Mesodermal cell (in vitro differentiated cells): ENCODE data around the gene DPM3.
A peak's percentile ranks its signal among the peaks of the same experiment; 100 is the strongest.

Source experiments
- H3K27ac ChIP-seq: 2 replicates; pipeline ENCODE4 v1.7.0; 2013; ENCODE audit warnings: mild to moderate bottlenecking, low read depth, low read length, moderate library complexity; ENCODE audit not compliant: severe bottlenecking
- H3K36me3 ChIP-seq: 2 replicates; pipeline ENCODE4 v1.7.1; 2013; ENCODE audit warnings: mild to moderate bottlenecking, low read length, moderate library complexity; ENCODE audit not compliant: control insufficient read depth, insufficient read depth
- H3K4me1 ChIP-seq: one replicate; pipeline ENCODE4 v1.7.1; 2013; ENCODE audit warnings: mild to moderate bottlenecking, low read length; ENCODE audit not compliant: insufficient read depth, control insufficient read depth, poor library complexity, severe bottlenecking
- H3K4me3 ChIP-seq: 2 replicates; pipeline ENCODE4 v1.7.0; 2013; ENCODE audit warnings: low read length, control low read depth, mild to moderate bottlenecking; ENCODE audit not compliant: insufficient read depth, poor library complexity, severe bottlenecking; ENCODE audit errors: extremely low read depth
- H3K9me3 ChIP-seq: 2 replicates; pipeline ENCODE4 v1.7.1; 2013; ENCODE audit warnings: mild to moderate bottlenecking, low read length, moderate library complexity; ENCODE audit not compliant: control insufficient read depth
- WGBS, 2 experiments: methylation state at CpG; one replicate each; pipeline ENCODE4 v1.1.5; 2013; ENCODE audit warnings: missing lambda C conversion rate in 2 of 2; ENCODE audit not compliant: insufficient coverage in 2 of 2; 5-methylcytosine and 5-hydroxymethylcytosine counted together

The DPM3 gene

DNA sequence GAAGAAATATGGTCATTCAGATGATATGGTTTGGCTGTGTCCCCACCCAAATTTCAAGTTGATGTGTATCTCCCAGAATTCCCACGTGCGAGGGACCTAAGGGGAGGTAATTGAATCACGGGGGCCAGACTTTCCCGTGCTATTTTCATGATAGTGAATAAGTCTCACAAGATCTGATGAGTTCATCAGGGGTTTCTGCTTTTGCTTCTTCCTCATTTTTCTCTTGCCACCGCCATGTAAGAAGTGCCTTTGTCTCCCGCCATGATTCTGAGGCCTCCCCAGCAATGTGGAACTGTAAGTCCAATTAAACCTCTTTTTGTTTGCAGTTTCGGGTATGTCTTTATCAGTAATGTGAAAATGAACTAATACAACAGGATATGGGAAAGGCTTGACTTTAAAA is 1.4 kb upstream of the DPM3 start:
- 92 to 96% methylated on average over 4 to 6 of the region's 7 CpGs for WGBS, 2 experiments
- Histone ChIP-seq H3K4me1 (peaks cover 5% of the 10 kb centered on the region), H3K9me3 (no peaks in the 10 kb centered on the region), H3K27ac (no peak overlapping the region), H3K36me3 (peaks cover 13% of the 10 kb centered on the region), H3K4me3 (no peak overlapping the region)

DNA sequence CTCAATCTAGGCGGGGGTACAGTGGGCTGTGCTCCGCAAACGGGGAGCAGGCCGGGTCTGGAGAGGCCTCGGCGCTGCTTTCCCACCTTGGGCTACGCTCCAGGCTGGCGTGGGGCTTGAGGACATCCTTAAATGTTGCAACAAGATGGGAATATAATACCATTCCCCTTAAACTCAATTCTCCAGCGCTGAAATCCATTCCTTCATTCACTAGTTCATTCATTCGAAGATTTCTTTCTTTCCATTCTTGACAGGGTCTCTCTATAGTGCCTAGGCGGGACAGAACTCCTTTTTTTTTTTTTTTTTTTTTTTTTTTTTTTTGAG is 261 bp upstream of the DPM3 start:
- Histone ChIP-seq H3K4me3 (peak overlapping the region; percentile 96), H3K27ac (no peak overlapping the region), H3K4me1 (peaks cover 6% of the 10 kb centered on the region), H3K36me3 (peaks cover 13% of the 10 kb centered on the region), H3K9me3 (no peaks in the 10 kb centered on the region)
- 0 to 4% methylated on average over 9 of the region's 11 CpGs for WGBS, 2 experiments

DNA sequence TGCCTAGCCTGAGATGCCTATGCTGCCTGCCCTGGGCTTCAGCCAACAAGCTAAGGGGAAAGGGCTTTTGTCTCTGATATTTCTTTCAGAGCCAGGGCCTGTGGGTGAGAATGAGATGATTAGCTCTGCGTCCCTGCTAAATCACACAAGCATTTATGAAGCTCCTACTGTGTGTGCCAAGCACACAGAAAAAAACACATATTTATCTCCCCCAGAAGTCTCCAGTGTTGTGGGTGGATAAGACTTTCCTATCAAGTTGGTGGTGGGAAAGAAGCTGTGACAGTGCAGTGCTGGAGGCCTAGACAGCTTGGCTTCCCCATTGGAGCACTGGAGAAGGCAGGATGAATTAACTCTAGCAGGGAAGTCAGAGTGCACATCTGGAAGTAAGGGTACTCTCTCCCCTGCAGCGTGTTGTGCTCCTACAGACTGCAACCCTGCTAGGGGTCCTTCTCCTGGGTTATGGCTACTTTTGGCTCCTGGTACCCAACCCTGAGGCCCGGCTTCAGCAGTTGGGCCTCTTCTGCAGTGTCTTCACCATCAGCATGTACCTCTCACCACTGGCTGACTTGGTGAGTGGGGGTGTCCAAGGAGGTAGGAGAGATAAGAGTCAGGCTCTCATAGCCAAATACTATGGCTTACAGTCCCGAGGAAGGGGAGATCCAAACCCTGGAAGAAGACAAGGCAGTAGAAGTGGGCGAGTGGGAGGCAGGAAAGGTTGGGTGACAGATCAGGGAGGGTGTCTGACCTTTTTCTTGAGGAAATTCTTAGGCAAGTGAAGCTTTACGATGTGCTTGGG is 3.0 kb downstream of the DPM3 start:
- H3K9me3 ChIP-seq, result no peaks in the 10 kb centered on the region
- WGBS, 2 experiments, result 89 to 97% methylated on average over 4 to 5 of the region's 6 CpGs
- H3K36me3 ChIP-seq, result peaks cover 34% of the 10 kb centered on the region
- H3K4me1 ChIP-seq, result peaks cover 12% of the 10 kb centered on the region
- H3K27ac ChIP-seq, result no peak overlapping the region
- peak overlapping the region; percentile 76 for H3K4me3 ChIP-seq

DNA sequence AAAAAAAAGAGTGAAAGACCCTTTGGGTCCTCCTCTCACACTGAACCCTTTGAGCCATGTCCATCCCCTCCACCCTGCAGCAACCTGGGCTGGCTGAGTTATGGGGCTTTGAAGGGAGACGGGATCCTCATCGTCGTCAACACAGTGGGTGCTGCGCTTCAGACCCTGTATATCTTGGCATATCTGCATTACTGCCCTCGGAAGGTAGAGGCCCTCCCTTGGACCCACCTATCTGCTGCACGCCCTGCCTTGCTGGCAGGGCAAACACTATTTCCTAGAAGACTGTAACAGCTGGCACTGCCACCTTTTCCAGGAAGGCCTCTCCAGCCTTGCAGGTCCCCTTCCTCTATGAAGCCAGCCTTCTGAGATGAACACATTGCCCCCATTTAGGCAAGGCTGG is 3.6 kb downstream of the DPM3 start:
- 67 to 68% methylated on average over 6 of the region's 6 CpGs for WGBS, 2 experiments
- no peak overlapping the region for H3K27ac ChIP-seq
- no peaks in the 10 kb centered on the region for H3K9me3 ChIP-seq
- H3K4me1 ChIP-seq, result peaks cover 12% of the 10 kb centered on the region
- H3K36me3 ChIP-seq, result peaks cover 38% of the 10 kb centered on the region
- peak overlapping the region; percentile 76 for H3K4me3 ChIP-seq

DNA sequence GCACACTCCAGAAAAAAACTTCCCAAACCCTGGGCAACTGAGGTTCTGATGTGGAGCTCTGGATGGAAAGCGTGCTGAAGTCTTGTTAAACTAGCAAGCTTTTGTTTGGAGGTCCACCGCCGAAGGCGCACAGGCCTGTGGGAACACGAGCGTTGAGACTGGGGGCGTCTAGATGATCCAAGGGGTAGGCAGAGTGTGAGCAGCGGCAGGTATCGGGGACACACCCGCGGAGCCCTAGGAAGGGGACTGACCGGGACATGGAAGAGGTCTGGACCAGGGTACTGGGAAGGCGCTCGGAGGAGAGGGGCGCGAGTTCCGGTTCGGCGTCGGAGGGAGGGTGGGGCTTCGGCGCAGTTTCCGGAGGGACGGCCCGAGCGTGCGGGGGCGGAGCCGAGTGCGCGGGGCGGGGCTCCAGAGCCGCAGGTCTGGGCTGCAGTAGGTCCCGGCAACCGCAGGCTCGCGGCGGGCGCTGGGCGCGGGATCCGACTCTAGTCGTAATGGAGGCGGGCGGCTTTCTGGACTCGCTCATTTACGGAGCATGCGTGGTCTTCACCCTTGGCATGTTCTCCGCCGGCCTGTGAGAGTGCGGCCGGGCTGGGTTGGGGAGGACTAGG is 4.8 kb downstream of the DPM3 start, which contains the start of gene SLC50A1:
Gene SLC50A1, plus strand, starts transcription at position 438 of the 614 bp plus-strand sequence. Its CDS starts 60 bp downstream, at position 498.
- H3K9me3 ChIP-seq, result no peaks in the 10 kb centered on the region
- WGBS, 2 experiments, result 0% methylated on average over 50 to 52 of the region's 52 CpGs
- H3K4me3 ChIP-seq, result peak within 1 kb of the TSS; percentile 76
- peaks cover 14% of the 10 kb centered on the region for H3K4me1 ChIP-seq
- peaks cover 49% of the 10 kb centered on the region for H3K36me3 ChIP-seq
- H3K27ac ChIP-seq, result peak within 1 kb of the TSS; percentile 97

DNA sequence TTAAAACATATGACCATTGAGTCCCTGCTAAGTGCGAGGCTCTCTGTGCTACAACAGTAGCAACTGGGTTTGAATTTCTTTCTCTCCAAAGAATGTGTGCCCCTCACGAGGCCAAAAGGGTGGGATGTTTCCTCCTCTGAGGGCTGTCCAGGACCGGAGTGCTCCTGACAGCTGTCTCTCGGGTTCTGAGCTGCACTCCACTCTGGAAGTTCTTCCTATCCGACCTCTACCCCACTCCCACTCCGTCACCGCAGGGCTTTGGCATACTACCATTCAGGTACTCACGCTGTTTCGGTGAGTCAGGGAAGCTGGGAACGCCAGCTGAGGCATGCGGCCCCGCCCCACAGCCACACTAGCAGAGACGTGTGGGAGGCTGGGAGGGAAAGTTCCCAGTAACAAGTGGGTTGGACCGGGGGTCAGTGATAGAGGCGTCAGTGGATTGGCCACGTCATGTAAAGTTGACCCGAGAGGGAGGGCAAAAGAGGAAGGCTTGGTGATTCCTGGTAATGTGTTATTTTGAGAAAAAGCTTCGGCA is 5.4 kb downstream of the DPM3 start:
- Histone ChIP-seq H3K9me3 (no peaks in the 10 kb centered on the region), H3K36me3 (peaks cover 49% of the 10 kb centered on the region), H3K4me3 (peak overlapping the region; percentile 76), H3K27ac (peak overlapping the region; percentile 97), H3K4me1 (peaks cover 20% of the 10 kb centered on the region)
- 9 to 12% methylated on average over 13 to 16 of the region's 18 CpGs for WGBS, 2 experiments

DNA sequence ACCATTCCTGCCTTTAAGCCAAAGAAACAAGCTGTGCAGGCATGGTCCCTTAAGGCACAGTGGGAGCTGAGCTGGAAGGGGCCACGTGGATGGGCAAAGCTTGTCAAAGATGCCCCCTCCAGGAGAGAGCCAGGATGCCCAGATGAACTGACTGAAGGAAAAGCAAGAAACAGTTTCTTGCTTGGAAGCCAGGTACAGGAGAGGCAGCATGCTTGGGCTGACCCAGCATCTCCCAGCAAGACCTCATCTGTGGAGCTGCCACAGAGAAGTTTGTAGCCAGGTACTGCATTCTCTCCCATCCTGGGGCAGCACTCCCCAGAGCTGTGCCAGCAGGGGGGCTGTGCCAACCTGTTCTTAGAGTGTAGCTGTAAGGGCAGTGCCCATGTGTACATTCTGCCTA is 6.0 kb downstream of the DPM3 start:
- Histone ChIP-seq H3K9me3 (no peaks in the 10 kb centered on the region), H3K4me3 (no peak overlapping the region), H3K27ac (no peak overlapping the region), H3K4me1 (peaks cover 26% of the 10 kb centered on the region), H3K36me3 (peaks cover 52% of the 10 kb centered on the region)
- 64 to 67% methylated on average over 1 of the region's 1 CpG for WGBS, 2 experiments

DNA sequence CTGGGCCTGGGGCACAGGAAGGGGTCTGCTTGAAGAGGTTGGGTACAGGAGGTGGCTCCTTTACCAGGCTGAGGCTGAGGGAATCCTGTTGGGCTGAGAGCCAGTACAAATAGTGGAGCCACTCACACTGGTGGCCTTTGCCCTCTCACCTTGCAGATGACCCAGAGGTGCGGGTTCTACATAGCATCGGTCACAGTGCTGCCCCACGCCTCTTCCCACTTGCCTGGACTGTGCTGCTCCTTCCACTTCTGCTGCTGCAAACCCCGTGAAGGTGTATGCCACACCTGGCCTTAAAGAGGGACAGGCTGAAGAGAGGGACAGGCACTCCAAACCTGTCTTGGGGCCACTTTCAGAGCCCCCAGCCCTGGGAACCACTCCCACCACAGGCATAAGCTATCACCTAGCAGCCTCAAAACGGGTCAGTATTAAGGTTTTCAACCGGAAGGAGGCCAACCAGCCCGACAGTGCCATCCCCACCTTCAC is 6.5 kb downstream of the DPM3 start:
- WGBS, 2 experiments, result 92 to 94% methylated on average over 5 to 7 of the region's 7 CpGs
- H3K36me3 ChIP-seq, result peaks cover 49% of the 10 kb centered on the region
- peaks cover 31% of the 10 kb centered on the region for H3K4me1 ChIP-seq
- no peaks in the 10 kb centered on the region for H3K9me3 ChIP-seq
- no peak overlapping the region for H3K4me3 ChIP-seq
- H3K27ac ChIP-seq, result no peak overlapping the region

DNA sequence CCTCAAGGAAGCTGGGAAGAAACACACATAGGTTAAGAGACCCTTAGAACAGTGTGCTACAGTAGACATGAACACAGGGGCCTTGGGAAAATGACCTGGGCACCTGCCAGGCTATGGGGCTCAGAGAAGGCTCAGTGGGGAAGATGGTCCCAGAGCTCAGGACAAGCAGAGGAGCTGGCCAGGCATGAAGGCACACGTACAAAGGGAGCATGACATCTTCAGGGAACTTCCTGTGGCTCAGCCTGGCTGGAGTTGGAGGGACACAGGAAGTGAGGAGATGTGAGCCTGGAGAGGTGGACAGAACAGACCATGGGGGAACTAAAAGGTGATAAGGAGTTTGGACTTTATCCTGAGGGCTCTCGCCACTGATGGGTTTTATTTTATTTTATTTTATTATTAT is 8.5 kb downstream of the DPM3 start:
- H3K9me3 ChIP-seq, result no peaks in the 10 kb centered on the region
- no peak overlapping the region for H3K27ac ChIP-seq
- 67 to 80% methylated on average over 1 of the region's 2 CpGs for WGBS, 2 experiments
- H3K4me3 ChIP-seq, result no peak overlapping the region
- H3K4me1 ChIP-seq, result peaks cover 39% of the 10 kb centered on the region
- H3K36me3 ChIP-seq, result peaks cover 38% of the 10 kb centered on the region

DNA sequence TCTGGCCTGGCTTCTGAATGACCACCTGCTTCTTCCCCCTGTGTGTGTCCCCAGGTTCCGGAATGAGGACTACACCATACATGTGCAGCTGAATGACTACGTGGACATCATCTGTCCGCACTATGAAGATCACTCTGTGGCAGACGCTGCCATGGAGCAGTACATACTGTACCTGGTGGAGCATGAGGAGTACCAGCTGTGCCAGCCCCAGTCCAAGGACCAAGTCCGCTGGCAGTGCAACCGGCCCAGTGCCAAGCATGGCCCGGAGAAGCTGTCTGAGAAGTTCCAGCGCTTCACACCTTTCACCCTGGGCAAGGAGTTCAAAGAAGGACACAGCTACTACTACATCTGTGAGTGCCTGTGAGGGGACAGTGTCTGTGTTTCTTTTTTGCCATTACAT is 9.0 kb downstream of the DPM3 start:
- H3K4me3 ChIP-seq, result no peak overlapping the region
- H3K27ac ChIP-seq, result no peak overlapping the region
- H3K9me3 ChIP-seq, result no peaks in the 10 kb centered on the region
- 91 to 97% methylated on average over 8 of the region's 8 CpGs for WGBS, 2 experiments
- H3K36me3 ChIP-seq, result peaks cover 38% of the 10 kb centered on the region
- peaks cover 42% of the 10 kb centered on the region for H3K4me1 ChIP-seq
